Endothelial cell of umbilical vein (primary cell): ENCODE measurements around the gene MRTFA.

Experiments
- CTCF ChIP-seq, 2 donors: IDR thresholded peaks; 1 replicate in 1 of 2; 2 replicates in 1 of 2; pipeline ENCODE4 v1.5.1; 2011; ENCODE audit warnings: low read length in 2 of 2, mild to moderate bottlenecking in 2 of 2, moderate library complexity in 2 of 2, control low read depth in 1 of 2, inconsistent platforms in 1 of 2, low read depth in 1 of 2; ENCODE audit not compliant: insufficient read depth in 1 of 2; ENCODE audit errors: extremely low read depth in 1 of 2
- EZH2 ChIP-seq: IDR thresholded peaks from 2 replicates; pipeline ENCODE4 v1.6.1; 2012; ENCODE audit warnings: borderline replicate concordance, low read depth, mild to moderate bottlenecking, moderate library complexity, low read length, inconsistent platforms; ENCODE audit not compliant: severe bottlenecking
- JUN ChIP-seq: IDR thresholded peaks from 2 replicates; pipeline ENCODE4 v1.6.1; 2011; ENCODE audit warnings: borderline replicate concordance, low read depth; ENCODE audit not compliant: insufficient read length, insufficient read depth
- MYC ChIP-seq: IDR thresholded peaks from one replicate; pipeline ENCODE4 v1.6.1; 2011; ENCODE audit warnings: mild to moderate bottlenecking, low read depth, low read length
- POLR2A ChIP-seq: IDR thresholded peaks from 2 replicates; pipeline ENCODE4 v1.6.1; 2012; ENCODE audit warnings: low read depth, mild to moderate bottlenecking, control low read depth, low read length
- POLR2AphosphoS5 ChIP-seq: IDR thresholded peaks from 2 replicates; pipeline ENCODE4 v1.6.1; 2012; ENCODE audit warnings: low read depth, mild to moderate bottlenecking, control low read depth, low read length, moderate library complexity; ENCODE audit not compliant: insufficient read depth
- TF ChIP-seq, protein P1 (sequence below): IDR thresholded peaks from 2 replicates; pipeline ENCODE4 v1.6.1; 2011; ENCODE audit not compliant: insufficient read depth, insufficient read length

GRCh38 chr22:40367342-40367741, 269.2 kb downstream of the MRTFA start:
- no peak for TF ChIP-seq CTCF (IDR thresholded peaks at IDR 0.05; ENCODE audit: extremely low read depth in 1 of 2, insufficient read depth in 1 of 2, low read depth in 1 of 2, low read length in 2 of 2)
- TF ChIP-seq EZH2, result no peak
- TF ChIP-seq, protein P1, sequence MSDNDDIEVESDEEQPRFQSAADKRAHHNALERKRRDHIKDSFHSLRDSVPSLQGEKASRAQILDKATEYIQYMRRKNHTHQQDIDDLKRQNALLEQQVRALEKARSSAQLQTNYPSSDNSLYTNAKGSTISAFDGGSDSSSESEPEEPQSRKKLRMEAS, result no peak
- no peak for TF ChIP-seq POLR2AphosphoS5
- TF ChIP-seq POLR2A, result no peak
- no peak for TF ChIP-seq MYC
- TF ChIP-seq JUN, result no peak
